Stimulated activated CD8-positive, alpha-beta memory T cell treated with anti-CD3 and anti-CD28 coated beads, Interleukin-7, amount 100 ng/mL, for 48 hours (primary cell): ENCODE results near the gene SUCNR1.
"Not testable (repeated sequence)": the region's sequence is repeated elsewhere in the genome, so short reads cannot be mapped to it uniquely, and the experiment has no call there.

ENCODE experiments used
- DNase-seq, 2 donors: peaks; one replicate each; pipeline ENCODE4 v3.0.0-alpha.2; 2020; ENCODE audit warnings: low read depth in 1 of 2; ENCODE audit errors: extremely low read depth in 1 of 2

SUCNR1 gene

DNA sequence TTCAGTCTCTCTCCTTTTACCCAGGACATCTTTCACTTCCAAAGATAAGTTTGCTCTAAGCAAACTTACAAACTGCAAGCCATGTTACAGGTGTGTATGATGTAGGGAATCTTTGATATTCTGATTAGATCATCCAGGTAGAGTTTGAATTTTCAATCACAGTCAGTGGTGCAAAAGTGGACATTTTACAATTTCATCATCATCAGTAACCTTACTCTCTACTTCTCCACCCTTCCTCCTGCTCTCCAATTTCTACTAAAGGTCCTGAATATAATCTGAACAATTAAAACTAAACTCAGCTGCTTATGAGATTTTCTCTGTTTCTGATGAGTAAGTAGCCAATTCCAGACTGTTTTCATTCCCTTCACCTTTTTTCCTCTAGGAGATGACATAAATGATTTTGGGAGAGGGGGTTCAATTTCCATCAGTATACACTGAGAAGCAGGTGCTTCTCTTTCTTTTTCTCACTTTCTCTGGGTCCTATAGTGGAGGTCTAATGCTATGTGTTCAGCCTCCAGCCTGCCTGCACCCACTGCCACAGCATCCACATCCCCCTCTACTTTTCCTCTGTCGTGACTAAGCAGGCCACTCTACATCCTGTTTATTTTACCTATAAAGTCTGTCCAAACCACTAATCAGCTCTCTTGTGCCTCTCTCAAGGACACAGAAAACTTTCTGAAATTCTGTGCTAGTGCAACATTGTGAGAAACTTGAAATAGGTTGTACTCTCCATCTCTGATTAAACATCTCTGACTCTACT, 27.6 kb downstream of the SUCNR1 start:
- no peak for DNase-seq

DNA sequence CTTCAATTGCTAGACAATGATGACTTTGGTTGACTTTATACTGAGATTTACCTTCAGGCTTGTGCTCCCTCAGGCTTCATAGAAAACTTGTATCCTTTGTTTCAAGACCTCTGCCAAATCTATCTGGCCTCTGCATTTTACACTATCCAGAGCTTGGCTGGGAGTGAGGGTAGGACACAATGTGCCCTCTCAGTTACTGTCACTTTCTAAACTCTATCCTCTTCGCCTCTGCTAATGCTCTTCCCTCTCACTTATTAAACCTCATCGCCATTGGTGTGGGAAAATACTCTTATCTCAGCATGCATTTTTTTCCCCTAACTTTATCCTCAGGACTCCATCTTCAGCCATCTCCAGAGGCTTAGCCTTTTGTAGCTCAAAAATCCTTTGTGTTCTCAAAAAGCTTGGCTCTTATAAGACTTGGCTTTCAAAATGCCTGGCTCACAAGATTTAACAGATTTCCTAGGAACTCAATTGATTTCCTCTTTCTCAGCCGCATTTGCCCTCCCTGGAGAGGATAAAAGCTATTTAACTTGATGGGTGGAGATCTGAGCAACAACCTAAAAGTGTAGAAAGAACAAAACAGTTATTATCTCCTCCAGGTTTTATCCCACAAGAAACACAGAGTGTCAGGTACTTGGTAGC, 28.3 kb downstream of the SUCNR1 start:
- no peak for DNase-seq

DNA sequence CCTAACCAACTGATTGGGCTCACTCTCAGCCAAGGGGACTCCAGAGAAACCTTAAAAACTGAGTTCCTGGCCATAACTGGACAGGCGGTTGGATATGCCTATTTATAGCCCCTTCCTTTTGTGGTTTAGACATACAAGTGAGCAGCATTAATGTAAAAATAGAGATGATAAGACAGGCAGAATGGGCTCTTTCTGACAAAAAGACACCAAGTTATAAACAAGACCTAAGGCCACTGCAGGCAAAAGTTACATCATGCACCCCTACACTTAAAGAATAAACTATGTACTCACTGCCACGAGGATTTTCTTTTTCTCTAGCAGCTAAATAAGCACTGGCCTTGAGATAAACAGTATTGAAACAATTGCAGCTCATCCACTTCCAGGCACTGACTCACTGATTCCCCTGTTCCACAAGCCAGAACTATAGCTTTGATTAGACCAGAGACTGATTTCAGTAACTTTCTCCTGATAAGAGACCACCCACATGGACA, 30.1 kb downstream of the SUCNR1 start:
- no peak for DNase-seq

DNA sequence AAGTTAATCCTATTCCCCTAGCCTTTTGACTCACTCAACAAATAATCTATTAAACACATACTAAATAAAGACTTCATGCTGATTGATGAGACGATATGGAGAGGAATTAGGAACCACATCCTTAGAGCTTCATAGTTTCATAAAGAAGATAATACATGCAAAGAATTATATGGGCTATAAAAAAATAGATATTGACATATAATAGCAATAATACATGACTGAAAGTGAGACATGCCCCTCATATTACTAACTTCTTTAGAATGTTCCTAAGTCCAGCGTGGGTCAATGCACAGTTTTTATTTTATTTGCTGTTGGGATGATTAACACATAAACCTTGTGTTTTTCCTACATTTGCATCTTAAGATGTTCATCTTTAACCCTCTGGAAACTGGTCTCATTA, 32.2 kb downstream of the SUCNR1 start:
- DNase-seq = no peak

DNA sequence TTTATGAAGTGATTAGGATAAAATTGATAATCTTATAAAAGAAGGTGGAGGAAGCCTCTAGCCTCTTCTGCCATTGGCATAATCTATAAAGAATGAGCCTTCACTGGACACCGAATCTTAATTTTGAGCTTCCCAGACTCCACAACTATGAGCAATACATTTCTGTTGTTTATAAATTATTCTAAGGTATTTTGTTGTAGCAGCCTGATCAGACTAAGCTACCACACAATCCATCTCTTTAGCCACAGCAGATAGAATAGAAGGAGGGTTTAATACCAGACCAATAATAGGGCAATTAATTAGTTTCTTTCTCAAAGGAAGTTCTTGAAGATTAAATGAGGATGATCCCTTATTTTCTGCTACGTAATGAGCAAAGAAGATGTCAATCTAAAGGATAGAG, 33.3 kb downstream of the SUCNR1 start:
- DNase-seq = no peak

DNA sequence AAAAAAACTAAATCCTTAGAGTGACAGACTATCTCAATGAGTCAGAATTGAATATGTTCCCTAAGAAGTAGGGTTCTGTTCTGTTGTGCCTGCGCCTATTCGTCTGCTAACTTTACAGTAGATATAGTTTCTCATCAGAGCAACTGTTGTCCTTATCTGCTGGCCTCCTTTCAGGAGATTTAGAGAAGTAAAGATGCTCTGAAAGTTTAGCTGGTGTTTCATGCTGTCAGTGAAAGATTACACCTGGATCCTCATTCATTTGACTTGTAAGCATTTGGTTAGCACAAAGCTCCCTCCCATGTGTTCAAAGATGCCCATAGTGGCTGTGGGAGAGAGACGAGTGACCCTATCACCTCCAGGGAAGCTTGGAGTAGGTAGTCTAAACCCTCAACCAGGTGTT, 35.0 kb downstream of the SUCNR1 start:
- DNase-seq = no peak

DNA sequence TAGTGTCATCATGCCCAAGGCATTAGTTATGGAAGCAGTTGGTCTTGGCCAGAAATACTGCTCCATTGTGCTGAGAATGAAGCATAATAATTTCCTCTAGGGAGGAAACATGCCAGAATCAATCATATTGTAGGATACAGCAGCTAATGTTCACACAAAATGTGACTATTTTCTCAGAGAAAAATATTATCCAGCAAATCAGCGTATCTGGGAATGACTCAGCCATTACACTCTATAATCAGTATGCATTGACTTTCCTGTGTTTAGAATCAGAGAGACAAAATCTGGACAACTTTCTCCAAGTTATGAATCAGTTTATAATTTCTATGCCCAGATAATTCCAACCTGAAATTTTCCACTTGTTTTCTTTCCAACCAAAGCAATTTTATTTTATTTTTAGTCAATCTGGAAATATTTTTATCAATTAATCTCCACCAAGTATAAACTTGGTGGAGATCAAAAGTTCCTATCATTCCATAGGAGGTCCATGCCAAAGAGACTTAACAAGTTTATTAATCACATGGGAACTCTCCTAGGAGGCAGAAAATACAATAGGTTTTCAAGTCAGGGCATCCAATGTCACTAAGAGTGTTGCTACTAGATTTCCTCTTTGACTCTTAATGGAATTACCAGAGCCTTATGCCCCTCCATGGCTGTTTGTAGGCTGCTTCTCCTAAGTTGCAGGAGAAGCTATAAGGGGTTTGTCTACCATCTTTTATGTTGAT, 36.4 kb downstream of the SUCNR1 start:
- DNase-seq = no peak

DNA sequence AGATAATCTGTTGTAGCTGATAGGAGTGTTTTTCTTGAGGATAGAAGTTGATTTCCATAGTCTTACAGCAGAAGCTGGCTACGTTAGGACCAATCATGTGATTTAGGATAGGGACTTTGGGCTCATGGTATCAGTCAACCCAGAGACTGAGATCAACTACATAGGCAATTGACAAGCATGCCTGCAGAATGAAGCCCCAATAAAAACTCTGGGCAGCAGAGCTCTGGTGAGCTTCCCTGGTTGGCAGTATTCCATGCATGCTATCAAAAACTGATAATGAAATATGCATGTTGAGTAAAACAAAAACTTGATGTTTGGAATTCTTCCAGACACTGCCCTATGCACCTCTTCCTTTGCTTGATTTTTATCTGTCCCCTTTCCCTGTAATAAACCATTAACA, 38.0 kb downstream of the SUCNR1 start:
- DNase-seq = no peak

DNA sequence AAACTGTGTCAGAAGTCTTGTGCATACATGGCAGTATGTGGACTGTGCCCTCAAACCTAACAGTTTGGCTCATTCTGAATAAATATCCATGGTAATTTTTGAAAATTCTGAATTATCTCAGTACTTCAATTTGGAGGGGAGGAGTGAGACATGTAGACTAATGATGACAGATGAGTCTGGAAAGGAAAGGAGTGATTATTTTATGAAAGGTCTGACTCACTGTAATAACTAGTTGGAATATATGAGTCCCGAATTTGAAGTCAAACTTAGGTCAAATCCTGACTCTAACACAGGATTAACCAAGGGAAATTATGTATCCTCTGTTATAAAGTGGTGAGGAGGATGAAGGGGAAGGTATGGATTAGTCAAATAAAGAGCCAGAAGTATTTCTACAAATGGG, 38.6 kb downstream of the SUCNR1 start:
- no peak for DNase-seq

DNA sequence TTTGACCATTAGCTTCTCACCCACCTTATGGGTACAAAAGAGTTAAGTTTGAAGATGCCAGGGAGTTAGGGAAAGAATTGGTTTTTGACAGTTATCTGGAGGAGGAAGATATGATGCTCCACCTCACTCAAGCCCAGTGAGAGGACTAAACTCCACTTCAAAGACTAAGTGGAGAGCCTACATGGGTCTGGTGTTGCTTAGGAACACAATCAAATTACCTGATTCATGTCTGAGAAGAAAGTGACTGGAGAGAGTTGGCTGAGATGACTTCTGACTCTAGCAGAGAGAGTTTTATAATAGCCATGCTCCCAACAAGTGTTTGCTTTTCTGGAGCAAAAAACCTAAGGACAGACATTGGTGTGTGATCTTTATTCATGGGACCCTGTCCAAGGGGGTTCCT, 43.3 kb downstream of the SUCNR1 start:
- DNase-seq = no peak

DNA sequence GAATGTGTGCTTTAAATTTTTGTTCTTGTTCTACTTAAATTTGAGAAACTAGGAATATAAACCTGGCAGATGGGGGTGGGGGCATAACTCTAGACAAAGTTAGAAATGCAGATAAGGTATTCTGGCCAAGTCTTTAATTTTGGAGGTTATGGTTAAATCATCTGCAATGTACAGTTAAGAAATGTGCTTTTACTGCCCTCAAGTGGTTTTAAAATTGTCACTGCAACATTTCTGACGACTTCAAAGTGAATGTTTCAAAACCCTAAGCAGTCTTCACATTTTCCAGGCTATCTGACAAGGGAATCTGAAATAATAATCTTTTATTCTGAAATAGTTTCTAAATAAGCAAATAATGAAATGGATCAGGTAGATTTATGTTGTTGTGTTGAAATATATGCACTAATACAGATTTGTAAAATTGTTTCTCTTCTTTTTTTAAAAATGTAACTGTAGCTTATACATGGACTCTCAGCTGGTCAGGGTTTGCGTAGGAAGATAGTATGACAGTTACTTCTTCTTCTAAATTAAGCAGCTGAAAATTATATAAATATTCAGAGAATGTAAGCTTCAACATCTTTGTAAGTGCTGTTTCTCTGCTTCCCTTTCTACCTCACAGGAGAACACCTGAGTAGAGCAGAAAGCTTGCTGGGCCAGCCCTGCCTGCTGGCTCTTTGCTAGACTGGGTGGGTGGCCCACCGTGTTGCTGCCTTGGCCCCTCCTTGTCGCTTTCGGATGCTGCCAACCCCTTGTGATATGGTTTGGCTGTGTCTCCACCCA, 45.0 kb downstream of the SUCNR1 start:
- DNase-seq = no peak

DNA sequence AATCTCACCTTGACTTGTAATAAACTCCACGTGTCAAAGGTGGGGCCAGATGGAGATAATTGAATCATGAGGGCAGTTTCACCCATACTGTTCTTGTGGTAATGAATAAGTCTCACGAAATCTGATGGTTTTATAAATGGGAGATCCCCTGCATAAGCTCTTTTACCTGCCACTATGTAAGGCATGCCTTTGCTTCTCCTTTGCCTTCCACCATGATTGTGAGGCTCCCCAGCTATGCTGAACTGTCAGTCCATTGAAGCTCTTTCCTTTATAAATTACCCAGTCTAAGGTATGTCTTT, 45.5 kb downstream of the SUCNR1 start:
- DNase-seq = no peak

DNA sequence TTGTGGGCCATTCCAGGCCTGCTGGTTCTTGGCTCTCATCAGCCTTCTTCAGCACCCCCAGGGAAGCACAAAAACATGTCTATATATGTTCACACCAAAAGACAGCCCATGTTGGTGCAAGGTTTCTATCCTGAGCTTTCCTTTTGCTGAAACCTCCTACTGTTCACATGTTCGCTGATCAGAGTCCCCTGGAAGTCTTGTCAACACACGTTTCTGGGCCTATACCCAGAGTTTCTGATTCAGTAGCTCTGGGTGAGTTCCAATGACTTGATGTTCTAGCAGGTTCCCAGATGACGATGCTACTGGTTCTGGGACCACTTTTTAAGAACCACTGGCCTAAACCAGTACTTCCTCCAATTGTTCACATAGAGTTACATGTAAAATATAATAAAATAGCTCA, 46.0 kb downstream of the SUCNR1 start:
- DNase-seq = no peak

DNA sequence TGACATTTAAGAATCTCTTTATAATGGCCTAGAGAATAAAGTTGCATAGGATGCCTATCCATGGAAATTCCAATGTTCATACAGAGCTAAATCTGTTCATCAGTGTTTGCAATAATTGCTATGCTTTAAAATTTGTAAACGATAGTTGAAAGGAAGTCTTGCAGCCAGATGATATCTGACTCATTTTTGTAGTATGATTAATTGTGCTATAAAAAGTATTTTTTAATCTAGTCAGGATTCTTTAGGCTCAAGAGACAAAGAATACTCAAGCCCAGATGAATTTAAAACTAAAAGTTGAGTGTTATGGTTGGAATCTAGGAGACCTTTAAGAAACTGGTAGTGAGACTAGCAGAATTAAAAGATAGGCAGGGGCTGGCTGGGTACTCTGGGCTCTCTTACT, 50.5 kb downstream of the SUCNR1 start:
- no peak for DNase-seq

DNA sequence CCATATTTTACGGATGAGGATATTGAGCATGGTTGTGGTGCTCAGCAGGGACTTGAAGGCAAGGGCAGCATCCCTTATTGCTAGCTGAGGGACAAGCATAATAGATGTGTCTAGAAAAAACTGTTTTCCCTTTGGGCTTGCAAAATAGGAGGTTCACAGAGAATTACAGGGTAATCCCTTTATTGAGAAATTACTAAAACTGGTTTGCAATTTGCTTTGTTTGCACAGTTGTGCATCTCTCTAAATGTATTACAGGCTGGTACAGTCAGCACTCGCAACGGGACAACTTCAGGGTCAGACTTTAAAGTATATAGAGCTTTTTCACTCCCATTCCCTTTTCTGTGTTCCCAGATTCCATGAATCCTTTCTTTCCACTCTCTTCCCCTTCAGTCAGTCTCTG, 51.3 kb downstream of the SUCNR1 start:
- no peak for DNase-seq

DNA sequence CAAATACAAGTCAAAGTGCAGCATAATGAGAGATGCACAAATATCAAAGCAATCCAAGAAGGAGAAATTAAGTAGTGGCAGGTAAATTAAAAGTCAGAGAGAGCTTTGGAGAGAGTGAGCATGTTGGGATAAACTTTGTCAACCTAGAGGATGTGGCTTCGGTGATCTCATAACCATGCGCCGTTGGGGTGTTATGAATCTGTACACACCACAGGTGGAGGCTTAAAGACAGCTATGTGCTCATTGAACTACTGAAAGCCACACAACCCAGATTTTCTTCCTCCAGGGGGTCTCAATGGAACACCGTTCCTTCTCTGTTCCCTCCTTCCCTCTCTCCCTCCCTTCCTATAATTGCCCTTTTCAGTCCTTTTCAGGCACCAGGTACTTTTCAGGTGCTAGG, 52.0 kb downstream of the SUCNR1 start:
- DNase-seq = peak in 1 of 2 donors; percentile 8

DNA sequence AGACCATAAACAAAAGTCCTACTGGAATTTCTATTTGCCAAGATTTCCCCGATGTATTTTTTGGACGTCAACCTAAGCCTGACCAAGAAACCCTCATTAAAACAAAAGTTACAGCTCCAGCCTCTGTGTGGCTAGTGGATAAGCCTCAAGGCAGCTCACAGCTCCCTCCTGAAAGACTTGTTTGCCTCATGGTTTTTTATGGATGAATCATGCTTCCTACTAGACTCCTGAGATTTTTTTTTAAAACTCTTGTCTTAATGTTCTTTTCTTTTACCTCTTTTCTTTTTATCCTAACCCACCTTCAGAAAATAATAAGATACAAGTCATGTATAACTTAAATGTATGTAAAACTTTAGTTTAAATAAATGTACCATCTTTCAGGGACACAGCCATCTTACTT, 52.4 kb downstream of the SUCNR1 start:
- no peak for DNase-seq

DNA sequence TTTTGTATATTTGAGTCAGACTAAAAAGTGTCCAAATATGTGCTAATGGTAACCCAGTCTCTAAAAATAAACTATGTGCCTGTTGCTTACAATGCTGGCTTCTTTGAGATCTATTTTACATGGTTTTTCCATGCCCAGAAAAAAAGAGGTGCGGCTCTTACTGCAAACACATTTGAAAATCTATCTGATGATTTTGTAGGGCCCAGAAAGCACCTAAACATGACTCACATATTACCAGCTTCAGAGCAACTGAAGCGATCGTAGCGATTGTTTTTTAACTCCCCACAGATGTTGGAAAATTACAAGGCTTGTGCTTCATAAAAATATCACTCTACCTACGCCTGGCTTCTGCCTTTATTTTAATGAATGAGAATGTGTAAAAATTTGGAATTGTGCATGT, 53.5 kb downstream of the SUCNR1 start:
- no peak for DNase-seq

DNA sequence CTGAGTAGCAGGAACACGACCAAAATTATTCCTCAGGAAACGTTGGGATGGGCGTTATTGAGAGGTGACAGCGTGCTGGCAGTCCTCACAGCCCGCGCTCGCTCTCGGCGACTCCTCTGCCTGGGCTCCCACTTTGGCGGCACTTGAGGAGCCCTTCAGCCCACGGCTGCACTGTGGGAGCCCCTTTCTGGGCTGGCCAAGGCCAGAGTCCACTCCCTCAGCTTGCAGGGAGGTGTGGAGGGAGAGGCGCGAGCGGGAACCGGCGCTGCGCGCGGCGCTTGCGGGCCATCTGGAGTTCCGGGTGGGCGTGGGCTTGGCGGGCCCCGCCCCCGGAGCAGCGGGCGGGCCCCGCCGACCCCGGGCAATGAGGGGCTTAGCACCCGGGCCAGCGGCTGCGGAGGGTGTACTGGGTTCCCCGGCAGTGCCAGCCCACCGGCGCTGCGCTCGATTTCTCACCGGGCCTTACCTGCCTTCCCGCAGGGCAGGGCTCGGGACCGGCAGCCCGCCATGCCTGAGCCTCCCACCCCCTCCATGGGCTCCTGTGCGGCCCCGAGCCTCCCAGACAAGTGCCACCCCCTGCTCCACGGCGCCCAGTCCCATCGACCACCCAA, 54.6 kb downstream of the SUCNR1 start:
- DNase-seq = not testable (repeated sequence)

DNA sequence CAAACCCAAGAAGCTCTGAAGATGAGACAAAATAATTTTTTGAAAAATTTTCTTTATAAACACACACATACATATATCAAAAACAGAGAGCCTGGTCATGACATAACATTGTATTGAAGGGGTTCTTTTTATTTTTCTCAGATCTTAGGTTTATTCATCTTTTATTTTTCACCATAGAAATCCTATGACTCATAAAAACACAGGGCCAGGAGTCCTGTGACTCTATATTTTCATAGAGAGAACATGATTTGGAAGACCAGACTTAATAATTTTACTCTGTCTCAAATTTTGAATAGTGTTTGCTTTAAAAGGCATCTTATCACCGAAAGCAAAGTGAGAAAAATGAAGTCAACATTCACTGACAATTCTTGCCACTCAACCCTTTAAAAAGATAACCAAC, 57.7 kb downstream of the SUCNR1 start:
- no peak for DNase-seq

DNA sequence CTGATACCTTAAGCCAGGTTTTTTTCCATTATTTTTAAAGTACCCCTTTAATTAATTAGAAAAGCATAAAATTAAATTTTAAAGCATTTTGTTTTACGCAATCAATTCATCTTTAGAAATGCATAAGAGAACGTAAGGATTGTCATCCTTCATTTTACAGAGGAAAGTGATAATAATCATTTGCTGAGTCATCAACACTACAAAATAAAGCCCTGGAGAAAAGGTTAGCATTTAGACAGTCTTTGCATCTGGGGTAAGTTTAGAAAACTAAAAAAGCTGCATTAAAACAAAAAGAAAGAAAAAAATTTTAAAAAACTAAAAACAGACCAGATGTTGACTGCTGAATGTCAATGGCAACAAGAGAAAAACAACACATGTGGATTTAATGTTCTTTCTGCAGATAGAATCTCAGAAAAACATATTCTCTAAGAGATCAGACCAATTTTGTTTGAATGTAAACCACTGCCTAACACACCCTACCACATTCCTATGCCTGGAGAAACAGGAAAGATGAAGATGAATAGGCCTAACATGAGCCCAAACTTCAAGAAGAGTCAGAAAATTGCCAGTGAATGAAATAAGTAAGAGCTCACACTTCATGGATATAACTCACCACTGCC, 59.9 kb downstream of the SUCNR1 start:
- no peak for DNase-seq
